Measurements from ENCODE around the gene SEPTIN10. TPM values are rescaled to one million over a fixed set of nuclear protein-coding genes. Genes with fewer than 3 reads are reported as not detected.
"Not testable (repeated sequence)": the region's sequence is repeated elsewhere in the genome, so short reads cannot be mapped to it uniquely, and the experiment has no call there.

SEPTIN10 gene
- total RNA-seq, 1 experiment from 2014 or later: 112 TPM

DNA sequence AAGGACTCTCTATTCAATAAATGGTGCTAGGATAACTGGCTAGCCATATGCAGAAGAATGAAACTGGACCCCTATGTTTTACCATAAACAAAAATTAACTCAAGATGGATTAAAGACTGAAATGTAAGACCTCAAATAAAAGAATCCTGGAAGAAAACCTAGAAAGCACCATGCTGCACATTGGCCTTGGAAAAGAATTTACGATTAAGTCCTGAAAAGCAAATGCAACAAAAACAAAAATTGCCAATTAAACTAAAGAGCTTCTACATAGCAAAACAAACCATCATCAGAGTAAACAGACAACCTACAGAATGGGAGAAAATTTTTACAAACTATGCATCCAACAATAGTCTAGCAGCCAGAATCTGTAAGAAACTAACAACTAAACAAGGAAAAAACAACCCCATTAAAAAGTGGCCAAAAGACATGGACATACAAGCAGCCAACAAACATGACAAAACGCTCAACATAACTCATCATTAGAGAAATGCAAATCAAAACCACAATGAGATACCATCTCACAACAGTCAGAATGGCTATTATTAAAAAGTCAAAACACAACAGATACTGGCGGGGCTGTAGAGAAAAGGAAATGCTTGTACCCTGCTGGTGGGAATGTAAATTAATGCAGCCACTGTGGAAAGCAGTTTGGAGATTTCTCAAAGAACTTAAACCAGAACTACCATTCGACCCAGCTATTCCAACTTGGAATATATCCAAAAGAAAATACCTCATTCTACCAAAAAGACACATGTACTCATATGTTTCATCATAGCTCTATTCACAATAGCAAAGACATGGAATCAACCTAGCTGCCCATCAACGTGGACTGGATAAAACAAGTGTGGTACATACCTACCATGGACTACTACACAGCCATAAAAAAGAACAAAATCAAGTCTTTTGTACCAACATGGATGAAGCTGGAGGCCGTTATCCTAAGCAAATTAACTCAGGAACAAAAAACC, 30.6 kb downstream of the SEPTIN10 start:
- Histone ChIP-seq H3K9me2 (ENCODE audit: insufficient read depth) (no peaks in the 10 kb centered on the region), H3K27ac (no peak overlapping the region), H3K9me3 (ENCODE audit: insufficient read depth, low read depth) (no peaks in the 10 kb centered on the region), H3K4me2 (no peak overlapping the region), H3K4me3 (no peak overlapping the region), H3K27me3 (ENCODE audit: insufficient read depth, low read depth) (no peaks in the 10 kb centered on the region), H3K79me2 (ENCODE audit: low read depth) (0 out of 2 replicates have a peak, but pooled peaks cover 3% of the 10 kb centered on the region), H3K4me1 (replicated peaks; ENCODE audit: insufficient read depth) (no peaks in the 10 kb centered on the region), H2AFZ (no peak overlapping the region), H3K36me3 (ENCODE audit: low read depth) (peaks cover 7% of the 10 kb centered on the region), H3F3A (ENCODE audit: insufficient read depth, low read depth) (no peaks in the 10 kb centered on the region), H4K20me1 (ENCODE audit: insufficient read depth) (no peaks in the 10 kb centered on the region)
- POLR2A ChIA-PET (ENCODE audit: unreplicated experiment): no interaction called here
- BruUV-seq (replicated peaks): no TSS peak
- DNase-seq: no peak
- CTCF ChIA-PET: no interaction called here
- intact Hi-C loops (cut with micrococcal nuclease; ENCODE audit: unreplicated experiment): no loop called here
- TF ChIP-seq EZH2 (IDR thresholded peaks at IDR 0.05; ENCODE audit: low read depth): no peak
- TF ChIP-seq, protein P1, sequence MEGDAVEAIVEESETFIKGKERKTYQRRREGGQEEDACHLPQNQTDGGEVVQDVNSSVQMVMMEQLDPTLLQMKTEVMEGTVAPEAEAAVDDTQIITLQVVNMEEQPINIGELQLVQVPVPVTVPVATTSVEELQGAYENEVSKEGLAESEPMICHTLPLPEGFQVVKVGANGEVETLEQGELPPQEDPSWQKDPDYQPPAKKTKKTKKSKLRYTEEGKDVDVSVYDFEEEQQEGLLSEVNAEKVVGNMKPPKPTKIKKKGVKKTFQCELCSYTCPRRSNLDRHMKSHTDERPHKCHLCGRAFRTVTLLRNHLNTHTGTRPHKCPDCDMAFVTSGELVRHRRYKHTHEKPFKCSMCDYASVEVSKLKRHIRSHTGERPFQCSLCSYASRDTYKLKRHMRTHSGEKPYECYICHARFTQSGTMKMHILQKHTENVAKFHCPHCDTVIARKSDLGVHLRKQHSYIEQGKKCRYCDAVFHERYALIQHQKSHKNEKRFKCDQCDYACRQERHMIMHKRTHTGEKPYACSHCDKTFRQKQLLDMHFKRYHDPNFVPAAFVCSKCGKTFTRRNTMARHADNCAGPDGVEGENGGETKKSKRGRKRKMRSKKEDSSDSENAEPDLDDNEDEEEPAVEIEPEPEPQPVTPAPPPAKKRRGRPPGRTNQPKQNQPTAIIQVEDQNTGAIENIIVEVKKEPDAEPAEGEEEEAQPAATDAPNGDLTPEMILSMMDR (conservative IDR thresholded peaks at IDR 0.05): no peak

DNA sequence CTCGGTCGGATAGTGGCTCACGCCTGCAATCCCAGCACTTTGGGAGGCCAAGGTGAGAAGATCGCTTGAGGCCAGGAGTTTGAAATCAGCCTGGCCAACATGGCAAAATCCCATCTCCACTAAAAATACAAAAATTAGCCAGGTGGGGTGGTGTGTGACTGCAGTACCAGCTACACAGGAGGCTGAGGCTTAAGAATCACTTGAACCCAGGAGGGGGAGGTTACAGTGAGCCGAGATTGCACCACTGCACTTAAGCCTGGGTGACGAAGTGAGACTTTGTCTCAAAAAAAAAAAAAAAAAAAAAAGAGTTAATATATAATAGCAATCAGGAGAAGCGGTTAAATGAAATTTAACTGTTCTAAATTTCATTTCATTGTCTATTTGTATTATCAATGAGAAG, 36.1 kb downstream of the SEPTIN10 start:
- H3K4me1 ChIP-seq (replicated peaks; ENCODE audit: insufficient read depth); H3K79me2 ChIP-seq (ENCODE audit: low read depth); BruUV-seq (replicated peaks); H3K36me3 ChIP-seq (ENCODE audit: low read depth); H3K4me3 ChIP-seq; H3K4me2 ChIP-seq; DNase-seq; H3F3A ChIP-seq (ENCODE audit: insufficient read depth, low read depth); intact Hi-C loops (cut with micrococcal nuclease; ENCODE audit: unreplicated experiment); CTCF ChIA-PET; H2AFZ ChIP-seq; H3K9me3 ChIP-seq (ENCODE audit: insufficient read depth, low read depth); H3K27me3 ChIP-seq (ENCODE audit: insufficient read depth, low read depth); H3K27ac ChIP-seq; H3K9me2 ChIP-seq (ENCODE audit: insufficient read depth); H4K20me1 ChIP-seq (ENCODE audit: insufficient read depth): not testable (repeated sequence)
- POLR2A ChIA-PET (ENCODE audit: unreplicated experiment): interaction anchor here (0.7 kb wide), 1 partner anchor 10 kb away, joined by 27 read pairs; no protein-coding TSS in a partner anchor

DNA sequence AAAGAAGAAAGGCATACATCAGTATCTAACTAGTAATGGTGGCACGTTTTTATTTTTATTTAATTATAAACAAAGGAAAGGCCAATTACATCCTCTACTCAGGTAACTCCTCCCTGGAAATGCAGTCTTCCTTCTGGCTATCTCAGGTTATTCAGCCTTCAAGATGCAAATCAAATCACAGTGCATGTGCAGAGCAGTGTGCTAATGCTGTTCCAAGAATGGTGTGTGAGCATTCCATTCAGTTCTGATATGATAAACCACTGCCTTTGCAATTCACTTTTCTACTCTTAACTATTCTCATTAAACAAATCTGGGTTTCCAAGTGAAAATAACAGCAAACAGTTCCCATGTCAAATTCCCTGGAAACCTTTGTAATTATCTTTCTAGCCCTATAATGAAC, 38.4 kb downstream of the SEPTIN10 start:
- H3K4me1 ChIP-seq (replicated peaks; ENCODE audit: insufficient read depth): no peaks in the 10 kb centered on the region
- H3K4me2 ChIP-seq: no peak overlapping the region
- ChIA-PET POLR2A (ENCODE audit: unreplicated experiment) (no interaction called here), CTCF (no interaction called here)
- H3F3A ChIP-seq (ENCODE audit: insufficient read depth, low read depth): no peaks in the 10 kb centered on the region
- H3K4me3 ChIP-seq: no peak overlapping the region
- no peak overlapping the region for H2AFZ ChIP-seq
- H3K27me3 ChIP-seq (ENCODE audit: insufficient read depth, low read depth): no peaks in the 10 kb centered on the region
- intact Hi-C loops (cut with micrococcal nuclease; ENCODE audit: unreplicated experiment): no loop called here
- no peak overlapping the region for H3K27ac ChIP-seq
- no peaks in the 10 kb centered on the region for H4K20me1 ChIP-seq (ENCODE audit: insufficient read depth)
- H3K9me3 ChIP-seq (ENCODE audit: insufficient read depth, low read depth): no peaks in the 10 kb centered on the region
- no peak for DNase-seq
- H3K79me2 ChIP-seq (ENCODE audit: low read depth): no peaks in the 10 kb centered on the region
- TF ChIP-seq, protein P1 (conservative IDR thresholded peaks at IDR 0.05): no peak
- no peak for TF ChIP-seq EZH2 (IDR thresholded peaks at IDR 0.05; ENCODE audit: low read depth)
- BruUV-seq (replicated peaks): no TSS peak
- H3K36me3 ChIP-seq (ENCODE audit: low read depth): no peaks in the 10 kb centered on the region; the same call in 1 of the 2 replicates
- H3K9me2 ChIP-seq (ENCODE audit: insufficient read depth): no peaks in the 10 kb centered on the region
